Neural progenitor cell (in vitro differentiated cells): ENCODE data around the gene AKR1B1. TPM values are rescaled to one million over a fixed set of nuclear protein-coding genes. Genes with fewer than 3 reads are reported as not detected.

ENCODE experiments used
- DNase-seq: peaks from one replicate; pipeline ENCODE4 v3.0.0-alpha.2; 2016; ENCODE audit warnings: low spot score
- H2AFZ ChIP-seq: fragments of 200-600 bp; sonication (generic); replicated peaks from 2 replicates; pipeline ENCODE4 v1.6.1; 2016; ENCODE audit warnings: antibody characterized with exemption
- H3F3A ChIP-seq: fragments of 200-600 bp; sonication (generic); 2 replicates; pipeline ENCODE4 v1.6.1; 2016; ENCODE audit warnings: antibody characterized with exemption, low read depth
- H3K27ac ChIP-seq: fragments of 200-600 bp; sonication (generic); 2 replicates; pipeline ENCODE4 v1.5.1; 2016; ENCODE audit warnings: mild to moderate bottlenecking
- H3K27me3 ChIP-seq: fragments of 200-600 bp; sonication (generic); 2 replicates; pipeline ENCODE4 v1.6.1; 2016; ENCODE audit warnings: mild to moderate bottlenecking, moderate library complexity
- H3K36me3 ChIP-seq: fragments of 200-600 bp; sonication (generic); 2 replicates; pipeline ENCODE4 v1.5.1; 2016
- H3K4me1 ChIP-seq: fragments of 200-600 bp; sonication (generic); 2 replicates; pipeline ENCODE4 v1.6.1; 2016; ENCODE audit warnings: mixed run types
- H3K4me2 ChIP-seq: fragments of 200-600 bp; sonication (generic); 2 replicates; pipeline ENCODE4 v1.6.1; 2016
- H3K4me3 ChIP-seq: fragments of 200-600 bp; sonication (generic); 2 replicates; pipeline ENCODE4 v1.5.1; 2016
- H3K79me2 ChIP-seq: fragments of 200-600 bp; sonication (generic); 2 replicates; pipeline ENCODE4 v1.6.1; 2016; ENCODE audit warnings: low read depth
- H3K9ac ChIP-seq: fragments of 200-600 bp; sonication (generic); 2 replicates; pipeline ENCODE4 v1.6.1; 2016
- H3K9me3 ChIP-seq: fragments of 200-600 bp; sonication (generic); 2 replicates; pipeline ENCODE4 v1.5.1; 2016; ENCODE audit warnings: low read depth
- H4K20me1 ChIP-seq: fragments of 200-600 bp; sonication (generic); 2 replicates; pipeline ENCODE4 v1.6.1; 2016; ENCODE audit warnings: low read depth
- H3K27ac Mint-ChIP-seq: 3 replicates; pipeline ENCODE4 v1.8.0; 2021; ENCODE audit warnings: mixed read lengths
- H3K27me3 Mint-ChIP-seq: 2 replicates; pipeline ENCODE4 v1.8.0; 2022; ENCODE audit warnings: low read depth, mild to moderate bottlenecking, inconsistent platforms, moderate library complexity, mixed read lengths; ENCODE audit not compliant: insufficient read depth
- H3K36me3 Mint-ChIP-seq: 3 replicates; pipeline ENCODE4 v1.8.0; 2021; ENCODE audit warnings: mixed read lengths
- H3K4me1 Mint-ChIP-seq: 3 replicates; pipeline ENCODE4 v1.8.0; 2021; ENCODE audit warnings: mixed read lengths
- H3K4me3 Mint-ChIP-seq: 3 replicates; pipeline ENCODE4 v1.8.0; 2021; ENCODE audit warnings: mild to moderate bottlenecking, moderate library complexity, mixed read lengths
- H3K9me3 Mint-ChIP-seq: 3 replicates; pipeline ENCODE4 v1.8.0; 2020; ENCODE audit warnings: mixed read lengths
- CTCF ChIP-seq: fragments of 200-600 bp; sonication (generic); IDR thresholded peaks from 2 replicates; pipeline ENCODE4 v1.5.1; 2017; ENCODE audit warnings: antibody characterized with exemption, mild to moderate bottlenecking
- EZH2 ChIP-seq: fragments of 200-600 bp; sonication (generic); IDR thresholded peaks from 2 replicates; pipeline ENCODE4 v1.6.1; 2017; ENCODE audit warnings: antibody characterized with exemption, mild to moderate bottlenecking, moderate library complexity
- EZH2phosphoT487 ChIP-seq: fragments of 200-600 bp; sonication (generic); IDR thresholded peaks from 2 replicates; pipeline ENCODE4 v1.6.1; 2017; ENCODE audit warnings: antibody characterized with exemption
- total RNA-seq: library from RNA; depleted of rRNA; stranded (reverse); fragments of >200 nt; gene quantifications from 2 replicates; pipeline ENCODE4 v1.2.3, GENCODE V29; 2015; ENCODE audit warnings: low replicate concordance

AKR1B1 gene
- total RNA-seq, 1 donor from 2014 or later, result 105 TPM

GRCh38 chr7:134438946-134439345 lies 20.0 kb downstream of the AKR1B1 start:
- no peak overlapping the region for H3K27ac Mint-ChIP-seq
- H3K36me3 Mint-ChIP-seq, result peaks cover 41% of the 10 kb centered on the region
- peaks cover 7% of the 10 kb centered on the region for H3K9me3 Mint-ChIP-seq
- no peak for DNase-seq
- H3K9ac ChIP-seq, result no peak overlapping the region
- H3K27me3 ChIP-seq, result no peaks in the 10 kb centered on the region
- H3K27me3 Mint-ChIP-seq, result no peaks in the 10 kb centered on the region
- H3K4me3 Mint-ChIP-seq, result no peak overlapping the region
- no peaks in the 10 kb centered on the region for H3K9me3 ChIP-seq
- H3K4me1 ChIP-seq, result no peaks in the 10 kb centered on the region
- no peak overlapping the region for H3K4me2 ChIP-seq
- H3F3A ChIP-seq, result no peaks in the 10 kb centered on the region
- no peak overlapping the region for H3K27ac ChIP-seq
- no peaks in the 10 kb centered on the region for H3K4me1 Mint-ChIP-seq
- no peaks in the 10 kb centered on the region for H3K36me3 ChIP-seq
- H2AFZ ChIP-seq, result no peak overlapping the region
- no peaks in the 10 kb centered on the region for H4K20me1 ChIP-seq
- H3K79me2 ChIP-seq, result no peaks in the 10 kb centered on the region
- no peak for TF ChIP-seq CTCF
- TF ChIP-seq EZH2phosphoT487, result no peak
- TF ChIP-seq EZH2, result no peak
- H3K4me3 ChIP-seq, result no peak overlapping the region

GRCh38 chr7:134435161-134435920 lies 23.6 kb downstream of the AKR1B1 start:
- H3K4me1 Mint-ChIP-seq, result peaks cover 7% of the 10 kb centered on the region
- peaks cover 19% of the 10 kb centered on the region for H3K36me3 Mint-ChIP-seq
- no peak overlapping the region for H3K4me2 ChIP-seq
- H3K27ac Mint-ChIP-seq, result no peak overlapping the region
- H4K20me1 ChIP-seq, result no peaks in the 10 kb centered on the region
- no peak overlapping the region for H3K4me3 ChIP-seq
- H3K27me3 Mint-ChIP-seq, result no peaks in the 10 kb centered on the region
- no peak for DNase-seq
- H3K4me1 ChIP-seq, result no peaks in the 10 kb centered on the region
- no peaks in the 10 kb centered on the region for H3F3A ChIP-seq
- H2AFZ ChIP-seq, result no peak overlapping the region
- H3K9me3 Mint-ChIP-seq, result peaks cover 7% of the 10 kb centered on the region
- H3K36me3 ChIP-seq, result no peaks in the 10 kb centered on the region
- no peak for TF ChIP-seq EZH2phosphoT487
- H3K79me2 ChIP-seq, result no peaks in the 10 kb centered on the region
- H3K27ac ChIP-seq, result no peak overlapping the region
- no peaks in the 10 kb centered on the region for H3K9me3 ChIP-seq
- no peak overlapping the region for H3K9ac ChIP-seq
- no peak overlapping the region for H3K4me3 Mint-ChIP-seq
- H3K27me3 ChIP-seq, result peaks cover 14% of the 10 kb centered on the region

- no peak for DNase-seq
These were observed 24.2 kb downstream of the AKR1B1 start for GRCh38 chr7:134434701-134435100.

More at GRCh38 chr7:134434701-134435100, 24.2 kb downstream of the AKR1B1 start:
- Mint-ChIP-seq H3K36me3 (peaks cover 13% of the 10 kb centered on the region), H3K9me3 (peaks cover 7% of the 10 kb centered on the region), H3K4me3 (no peak overlapping the region), H3K27ac (no peak overlapping the region), H3K27me3 (no peaks in the 10 kb centered on the region), H3K4me1 (peaks cover 7% of the 10 kb centered on the region)
- no peaks in the 10 kb centered on the region for H3K9me3 ChIP-seq
- H3F3A ChIP-seq, result no peaks in the 10 kb centered on the region
- H3K27me3 ChIP-seq, result peaks cover 21% of the 10 kb centered on the region
- H2AFZ ChIP-seq, result no peak overlapping the region
- H4K20me1 ChIP-seq, result no peaks in the 10 kb centered on the region
- H3K4me2 ChIP-seq, result no peak overlapping the region
- no peak overlapping the region for H3K9ac ChIP-seq
- no peaks in the 10 kb centered on the region for H3K36me3 ChIP-seq
- TF ChIP-seq EZH2 (no peak), EZH2phosphoT487 (no peak), CTCF (no peak)
- no peak overlapping the region for H3K4me3 ChIP-seq
- H3K79me2 ChIP-seq, result no peaks in the 10 kb centered on the region
- no peaks in the 10 kb centered on the region for H3K4me1 ChIP-seq
- no peak overlapping the region for H3K27ac ChIP-seq
